A673 (cell line): ENCODE results near the gene CASZ1.

Source experiments
- EZH2 ChIP-seq: fragments of 200-600 bp; sonication (generic); IDR thresholded peaks from 2 replicates; pipeline ENCODE4 v1.6.1; 2017; ENCODE audit warnings: borderline replicate concordance, low read depth, mild to moderate bottlenecking, mixed read lengths, antibody characterized with exemption, low read length; ENCODE audit not compliant: poor library complexity, severe bottlenecking
- TF ChIP-seq, protein P1 (sequence below): fragments of 300-800, 200-600 bp; sonication (generic); conservative IDR thresholded peaks from 2 replicates; pipeline ENCODE4 v1.5.1; 2017; ENCODE audit warnings: low read depth, mild to moderate bottlenecking, antibody characterized with exemption, low read length, moderate library complexity, mixed read lengths

DNA sequence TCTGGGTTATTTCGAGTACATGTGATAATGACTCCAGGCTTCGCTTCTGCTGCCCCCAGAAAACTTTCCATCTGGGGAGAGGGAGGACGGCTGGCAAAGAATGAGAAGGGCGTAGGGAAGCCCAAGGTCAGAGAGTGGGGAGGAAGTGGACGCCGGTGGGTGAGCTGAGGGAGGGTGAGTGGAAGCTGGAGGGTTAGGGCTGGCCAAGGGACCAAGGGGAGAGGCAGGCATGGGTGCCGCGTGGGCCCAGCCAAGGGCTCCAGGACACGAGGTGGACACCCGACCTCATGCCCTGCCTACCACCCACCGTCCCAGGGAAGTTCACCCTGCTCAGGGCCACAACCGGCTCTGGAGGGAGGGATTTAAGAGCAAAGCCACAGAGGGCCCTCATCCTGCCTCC is 75.8 kb downstream of the CASZ1 start:
- TF ChIP-seq, protein P1, sequence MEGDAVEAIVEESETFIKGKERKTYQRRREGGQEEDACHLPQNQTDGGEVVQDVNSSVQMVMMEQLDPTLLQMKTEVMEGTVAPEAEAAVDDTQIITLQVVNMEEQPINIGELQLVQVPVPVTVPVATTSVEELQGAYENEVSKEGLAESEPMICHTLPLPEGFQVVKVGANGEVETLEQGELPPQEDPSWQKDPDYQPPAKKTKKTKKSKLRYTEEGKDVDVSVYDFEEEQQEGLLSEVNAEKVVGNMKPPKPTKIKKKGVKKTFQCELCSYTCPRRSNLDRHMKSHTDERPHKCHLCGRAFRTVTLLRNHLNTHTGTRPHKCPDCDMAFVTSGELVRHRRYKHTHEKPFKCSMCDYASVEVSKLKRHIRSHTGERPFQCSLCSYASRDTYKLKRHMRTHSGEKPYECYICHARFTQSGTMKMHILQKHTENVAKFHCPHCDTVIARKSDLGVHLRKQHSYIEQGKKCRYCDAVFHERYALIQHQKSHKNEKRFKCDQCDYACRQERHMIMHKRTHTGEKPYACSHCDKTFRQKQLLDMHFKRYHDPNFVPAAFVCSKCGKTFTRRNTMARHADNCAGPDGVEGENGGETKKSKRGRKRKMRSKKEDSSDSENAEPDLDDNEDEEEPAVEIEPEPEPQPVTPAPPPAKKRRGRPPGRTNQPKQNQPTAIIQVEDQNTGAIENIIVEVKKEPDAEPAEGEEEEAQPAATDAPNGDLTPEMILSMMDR, result no peak
- no peak for TF ChIP-seq EZH2
